Measurements from ENCODE around the gene TNKS1BP1.

GRCh38 chr11:57324154-57324885 is 432 bp downstream of the TNKS1BP1 start:
- no peak for TF ChIP-seq ZNF274 (IDR thresholded peaks at IDR 0.05; ENCODE audit: low read depth, low read length)
- no peak for TF ChIP-seq YY1 (IDR thresholded peaks at IDR 0.05; ENCODE audit: insufficient read depth, insufficient read length)

All from NT2/D1 (cell line).